ENCODE measurements around the gene EXD3. TPM values are rescaled to one million over a fixed set of nuclear protein-coding genes. Genes with fewer than 3 reads are reported as not detected.

The EXD3 gene
- total RNA-seq, 1 donor from 2014 or later = 8.6 TPM

- no peak for DNase-seq (ENCODE audit: low read depth)
- H3K36me3 ChIP-seq (ENCODE audit: control insufficient read depth, insufficient read depth, low read length) = no peaks in the 10 kb centered on the region
- TF ChIP-seq CTCF (IDR thresholded peaks at IDR 0.05; ENCODE audit: insufficient read depth, low read length, poor library complexity, severe bottlenecking) = no peak
Measured at GRCh38 chr9:137458194-137459151, 35.5 kb upstream of the EXD3 start.

GRCh38 chr9:137457406-137458193, 34.6 kb upstream of the EXD3 start:
- DNase-seq (ENCODE audit: low read depth) = no peak
- TF ChIP-seq CTCF (IDR thresholded peaks at IDR 0.05; ENCODE audit: insufficient read depth, low read length, poor library complexity, severe bottlenecking) = no peak
- H3K36me3 ChIP-seq (ENCODE audit: control insufficient read depth, insufficient read depth, low read length) = no peaks in the 10 kb centered on the region
- H3K27me3 ChIP-seq (ENCODE audit: control insufficient read depth, insufficient read depth, low read length) = peaks cover 8% of the 10 kb centered on the region
- H3K4me3 ChIP-seq (ENCODE audit: low read depth, low read length) = peak overlapping the region; percentile 73

More at GRCh38 chr9:137458194-137459151, 35.5 kb upstream of the EXD3 start:
- peaks cover 8% of the 10 kb centered on the region for H3K27me3 ChIP-seq (ENCODE audit: control insufficient read depth, insufficient read depth, low read length)
- H3K4me3 ChIP-seq (ENCODE audit: low read depth, low read length) = peak overlapping the region; percentile 73

GRCh38 chr9:137456864-137457405, 34.0 kb upstream of the EXD3 start:
- Histone ChIP-seq H3K4me3 (ENCODE audit: low read depth, low read length) (no peak overlapping the region), H3K36me3 (ENCODE audit: control insufficient read depth, insufficient read depth, low read length) (no peaks in the 10 kb centered on the region), H3K27me3 (ENCODE audit: control insufficient read depth, insufficient read depth, low read length) (peaks cover 3% of the 10 kb centered on the region)
- TF ChIP-seq CTCF (IDR thresholded peaks at IDR 0.05; ENCODE audit: insufficient read depth, low read length, poor library complexity, severe bottlenecking) = no peak
- no peak for DNase-seq (ENCODE audit: low read depth)

- Histone ChIP-seq H3K27me3 (ENCODE audit: control insufficient read depth, insufficient read depth, low read length) (no peaks in the 10 kb centered on the region), H3K4me3 (ENCODE audit: low read depth, low read length) (no peak overlapping the region), H3K36me3 (ENCODE audit: control insufficient read depth, insufficient read depth, low read length) (no peaks in the 10 kb centered on the region)
- DNase-seq (ENCODE audit: low read depth) = peak; percentile 37
- TF ChIP-seq CTCF (IDR thresholded peaks at IDR 0.05; ENCODE audit: insufficient read depth, low read length, poor library complexity, severe bottlenecking) = no peak
Measured at GRCh38 chr9:137456061-137456863, 33.3 kb upstream of the EXD3 start.

- TF ChIP-seq CTCF (IDR thresholded peaks at IDR 0.05; ENCODE audit: insufficient read depth, low read length, poor library complexity, severe bottlenecking) = no peak
- H3K36me3 ChIP-seq (ENCODE audit: control insufficient read depth, insufficient read depth, low read length) = no peaks in the 10 kb centered on the region
- no peaks in the 10 kb centered on the region for H3K27me3 ChIP-seq (ENCODE audit: control insufficient read depth, insufficient read depth, low read length)
- H3K4me3 ChIP-seq (ENCODE audit: low read depth, low read length) = no peak overlapping the region
- DNase-seq (ENCODE audit: low read depth) = no peak
Measured at GRCh38 chr9:137455359-137455991, 32.5 kb upstream of the EXD3 start.
